AG09319 (cell line): ENCODE data around the gene ABHD16A.
A peak's percentile ranks its signal among the peaks of the same experiment; 100 is the strongest.

ENCODE experiments used
- DNase-seq: peaks from one replicate; pipeline ENCODE4 v3.0.0-alpha.2; 2010; ENCODE audit warnings: low read depth; ENCODE audit errors: extremely low read depth
- TF ChIP-seq, protein P1 (sequence below): IDR thresholded peaks from 2 replicates; pipeline ENCODE4 v1.5.1; 2011; ENCODE audit warnings: low read depth, mild to moderate bottlenecking, inconsistent platforms, low read length, moderate library complexity

ABHD16A gene

DNA sequence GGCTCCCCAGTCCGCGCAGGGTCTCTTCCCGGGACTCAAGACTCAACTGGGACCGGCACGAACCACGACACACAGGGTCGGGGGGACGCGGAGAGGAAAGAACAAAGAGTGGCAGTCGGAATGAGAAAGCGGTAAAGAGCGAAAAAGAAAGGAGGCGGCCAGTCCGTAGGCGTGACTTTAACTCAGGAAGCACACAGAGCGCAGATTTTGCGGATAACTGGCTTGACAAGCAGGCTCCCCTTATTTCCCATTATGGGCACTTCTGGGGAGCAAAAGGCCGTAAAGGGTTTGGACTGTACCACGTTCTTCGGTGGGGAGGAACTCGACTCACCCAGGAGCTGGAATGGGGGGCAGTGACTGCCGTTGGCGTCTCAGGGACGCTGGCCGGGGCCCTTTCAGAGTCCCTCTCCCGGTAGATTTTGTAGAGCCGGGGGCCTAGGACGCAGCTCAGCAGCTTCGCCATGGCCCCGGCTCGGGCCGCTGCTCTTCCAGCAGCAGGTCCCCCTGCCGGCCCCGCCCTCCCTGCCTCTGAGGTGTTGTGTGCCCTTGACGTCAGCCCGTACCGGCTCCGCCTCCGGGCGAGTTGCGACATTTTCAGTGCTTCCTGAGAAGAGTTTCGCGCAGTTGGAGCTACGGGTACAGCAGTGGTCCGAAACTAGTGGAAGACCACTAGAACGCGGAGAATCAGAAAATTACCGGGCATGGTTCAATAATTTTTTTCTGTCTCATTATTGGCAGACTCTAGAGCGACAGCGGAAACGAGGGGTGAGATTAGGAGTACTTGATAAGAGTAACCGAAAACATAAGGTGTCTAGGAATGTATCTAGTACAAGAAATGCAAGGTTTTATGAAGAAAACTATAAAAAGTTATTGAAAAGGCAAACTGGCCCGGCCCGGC, at the start of gene ABHD16A:
Gene ABHD16A (minus strand): TSS at position 506 of the 898 bp plus-strand sequence. CDS start 43 bp downstream, at position 463.
- peak; percentile 96 for DNase-seq
- TF ChIP-seq, protein P1, sequence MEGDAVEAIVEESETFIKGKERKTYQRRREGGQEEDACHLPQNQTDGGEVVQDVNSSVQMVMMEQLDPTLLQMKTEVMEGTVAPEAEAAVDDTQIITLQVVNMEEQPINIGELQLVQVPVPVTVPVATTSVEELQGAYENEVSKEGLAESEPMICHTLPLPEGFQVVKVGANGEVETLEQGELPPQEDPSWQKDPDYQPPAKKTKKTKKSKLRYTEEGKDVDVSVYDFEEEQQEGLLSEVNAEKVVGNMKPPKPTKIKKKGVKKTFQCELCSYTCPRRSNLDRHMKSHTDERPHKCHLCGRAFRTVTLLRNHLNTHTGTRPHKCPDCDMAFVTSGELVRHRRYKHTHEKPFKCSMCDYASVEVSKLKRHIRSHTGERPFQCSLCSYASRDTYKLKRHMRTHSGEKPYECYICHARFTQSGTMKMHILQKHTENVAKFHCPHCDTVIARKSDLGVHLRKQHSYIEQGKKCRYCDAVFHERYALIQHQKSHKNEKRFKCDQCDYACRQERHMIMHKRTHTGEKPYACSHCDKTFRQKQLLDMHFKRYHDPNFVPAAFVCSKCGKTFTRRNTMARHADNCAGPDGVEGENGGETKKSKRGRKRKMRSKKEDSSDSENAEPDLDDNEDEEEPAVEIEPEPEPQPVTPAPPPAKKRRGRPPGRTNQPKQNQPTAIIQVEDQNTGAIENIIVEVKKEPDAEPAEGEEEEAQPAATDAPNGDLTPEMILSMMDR = no peak

DNA sequence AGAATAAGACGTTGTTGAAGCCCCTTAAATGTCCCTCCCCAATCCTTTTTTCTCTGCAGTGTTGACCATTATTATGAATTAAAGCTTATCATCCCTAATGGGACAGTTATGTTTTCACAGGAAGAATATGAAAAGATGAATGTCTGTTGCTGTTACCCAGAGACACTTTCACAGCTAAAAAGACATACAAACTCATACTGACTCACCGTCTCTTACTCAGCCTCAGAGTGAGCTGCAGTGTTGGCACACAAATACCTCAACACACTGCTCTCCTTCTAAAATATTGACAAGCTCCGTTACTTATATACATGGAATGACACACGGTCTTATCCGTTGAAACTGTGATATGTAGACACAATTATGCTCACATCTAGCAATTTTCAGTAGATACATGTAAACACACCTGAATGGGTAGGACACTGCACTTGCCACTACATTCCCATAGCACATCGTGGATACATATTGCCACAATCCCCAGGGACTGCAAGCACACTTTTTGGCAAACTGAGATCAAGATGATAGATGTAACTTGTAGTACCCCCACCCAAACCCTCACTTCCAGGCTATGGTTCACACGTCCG, 49.7 kb upstream of the ABHD16A start:
- DNase-seq = no peak
- TF ChIP-seq, protein P1 = no peak

DNA sequence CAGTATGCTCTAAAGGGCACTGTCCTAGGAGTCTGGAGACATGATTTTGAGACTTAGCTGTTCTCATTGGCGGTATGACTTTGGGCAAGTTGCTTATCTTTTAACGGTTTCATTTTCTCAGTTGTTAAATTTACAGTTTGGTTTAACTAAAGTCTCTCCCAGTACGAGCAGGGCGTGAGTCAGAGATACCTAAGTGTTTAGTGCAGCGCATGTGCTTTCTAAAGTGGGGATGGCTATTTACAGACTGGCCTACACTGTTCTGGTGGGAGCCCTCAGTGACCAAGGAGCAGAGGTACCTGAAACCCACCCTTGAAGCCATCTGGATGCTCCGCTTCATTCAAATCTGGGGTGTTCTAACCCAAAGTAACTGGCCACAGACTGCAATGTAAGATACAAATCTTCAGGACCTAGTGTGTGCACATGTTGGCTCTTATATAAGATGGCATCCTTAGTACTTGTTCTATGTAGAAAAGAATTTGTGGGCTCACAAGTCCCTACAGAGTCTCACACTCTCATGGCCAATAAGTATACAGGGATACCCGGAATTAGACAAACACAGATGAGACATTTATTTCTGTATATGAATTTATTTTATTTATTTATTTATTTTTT, 47.4 kb upstream of the ABHD16A start:
- no peak for DNase-seq
- TF ChIP-seq, protein P1 = no peak

DNA sequence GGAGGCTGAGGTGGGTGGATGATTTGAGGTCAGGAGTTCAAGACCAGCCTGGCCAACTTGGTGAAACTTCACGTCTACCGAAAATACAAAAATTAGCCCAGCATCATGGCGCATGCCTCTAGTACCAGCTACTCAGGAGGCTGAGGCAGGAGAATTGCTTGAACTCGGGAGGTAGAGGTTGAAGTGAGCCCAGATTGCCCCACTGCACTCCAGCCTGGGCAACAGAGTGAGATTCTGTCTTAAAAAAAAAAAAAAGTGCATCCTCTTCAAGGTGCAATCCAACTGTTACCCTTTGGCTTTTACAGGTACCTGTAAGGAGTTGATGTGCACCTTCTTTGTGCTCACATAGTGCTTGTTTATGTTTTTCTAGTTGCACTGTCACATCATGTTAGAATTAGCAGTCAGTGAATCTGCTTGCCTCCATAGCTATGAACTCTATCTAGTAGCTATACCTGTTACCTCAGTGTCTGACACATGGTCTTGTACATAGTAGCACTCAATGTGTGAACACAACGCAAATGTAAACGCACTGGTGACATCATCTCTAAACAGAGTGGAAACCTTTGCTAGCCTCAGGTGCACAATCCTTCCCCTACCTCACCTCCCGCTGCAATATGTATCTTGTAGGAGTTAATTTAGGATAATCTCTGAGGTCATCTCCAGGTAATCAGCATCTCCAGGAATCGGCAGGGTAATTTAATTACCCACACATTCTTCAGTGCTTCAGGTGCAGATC, 46.3 kb upstream of the ABHD16A start:
- TF ChIP-seq, protein P1 = no peak
- no peak for DNase-seq

DNA sequence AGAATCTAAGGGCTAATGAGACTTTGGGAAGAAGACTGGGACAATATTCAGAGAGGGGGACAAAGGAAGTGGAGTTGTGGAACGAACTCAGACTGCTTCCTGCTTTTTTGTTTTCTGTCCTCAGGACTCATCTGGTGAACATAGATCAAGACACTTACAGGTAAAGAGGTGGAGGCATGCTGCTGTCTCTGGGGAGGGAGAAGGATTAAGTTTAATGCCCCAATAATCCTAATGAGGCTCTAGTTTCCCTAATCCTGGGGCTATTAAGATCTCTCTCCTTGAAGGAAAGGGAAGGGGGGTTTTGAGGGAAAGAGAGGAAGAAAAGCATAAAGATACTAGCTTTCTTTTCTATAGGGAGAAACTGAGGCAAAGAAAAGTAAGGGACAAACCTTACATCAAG, 41.3 kb upstream of the ABHD16A start:
- no peak for DNase-seq
- TF ChIP-seq, protein P1 = no peak

DNA sequence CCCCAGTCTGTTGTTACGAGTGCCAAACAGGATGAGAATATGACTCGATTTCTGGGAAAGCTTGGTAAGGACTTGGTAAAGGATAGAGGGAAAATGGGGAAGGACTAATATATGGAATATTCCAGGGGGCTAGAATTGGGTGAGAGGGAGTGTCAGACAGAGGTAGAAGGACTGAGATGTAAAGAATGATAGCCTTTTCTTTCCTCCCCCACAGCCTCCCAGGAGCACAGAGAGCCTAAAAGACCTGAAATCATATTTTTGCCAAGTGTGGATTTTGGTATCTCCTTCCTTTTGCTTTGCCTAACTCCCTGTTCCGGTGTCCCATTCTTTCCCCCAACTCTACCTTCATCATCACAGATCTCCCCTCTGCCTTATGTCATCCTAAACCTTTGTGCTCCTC, 39.8 kb upstream of the ABHD16A start:
- no peak for DNase-seq
- TF ChIP-seq, protein P1 = no peak
